IMR-90 (cell line): ENCODE data around the gene CTBP2. TPM values are rescaled to one million over a fixed set of nuclear protein-coding genes. Genes with fewer than 3 reads are reported as not detected.

ENCODE experiments used
- ATAC-seq: fragments of 200-7000 bp; cut with Tn5 transposase; 2 replicates; pipeline ENCODE4 v1.9.1; 2020; ENCODE audit warnings: low read depth, mild to moderate bottlenecking, moderate library complexity
- BruUV-seq: library from RNA; stranded (reverse); fragments of 400-500 nt; replicated peaks from 2 replicates; lab custom pipeline; 2021; lab: Mats Ljungman, UMichigan
- CTCF ChIA-PET: fragments of 300-600 bp; formaldehyde crosslinking; extraction: SDS; loops from one replicate; lab custom pipeline; 2021; ENCODE audit warnings: antibody characterized with exemption; lab: Yijun Ruan, JAX
- POLR2A ChIA-PET: fragments of 300-600 bp; sonication (Branson Sonifier 250); formaldehyde crosslinking; loops from one replicate; lab custom pipeline; 2022; ENCODE audit warnings: antibody characterized with exemption; ENCODE audit not compliant: unreplicated experiment; lab: Charles Lee
- DNase-seq: peaks from one replicate; pipeline ENCODE4 v3.0.0; 2013
- H2AFZ ChIP-seq: replicated peaks from 2 replicates; pipeline ENCODE3; 2013; ENCODE audit warnings: low read length, mild to moderate bottlenecking; ENCODE audit not compliant: poor library complexity
- H2AK5ac ChIP-seq: 2 replicates; pipeline ENCODE4 v1.6.1; 2013; ENCODE audit warnings: low read depth, low read length, inconsistent platforms
- H2AK9ac ChIP-seq: replicated peaks from 2 replicates; pipeline ENCODE3; 2013; ENCODE audit warnings: mild to moderate bottlenecking, low read depth, low read length, moderate library complexity; ENCODE audit not compliant: poor library complexity
- H2BK120ac ChIP-seq: 2 replicates; pipeline ENCODE4 v1.6.1; 2013; ENCODE audit warnings: low read depth, low read length, inconsistent platforms
- H2BK15ac ChIP-seq: 3 replicates; pipeline ENCODE4 v1.6.1; 2013; ENCODE audit warnings: low read depth, low read length, inconsistent platforms
- H2BK20ac ChIP-seq: 2 replicates; pipeline ENCODE4 v1.6.1; 2013; ENCODE audit warnings: low read depth, mild to moderate bottlenecking, inconsistent platforms, low read length, moderate library complexity
- H2BK5ac ChIP-seq: 2 replicates; pipeline ENCODE4 v1.6.1; 2013; ENCODE audit warnings: mild to moderate bottlenecking, low read depth, low read length, inconsistent platforms; ENCODE audit not compliant: poor library complexity, severe bottlenecking
- H3K14ac ChIP-seq: replicated peaks from 2 replicates; pipeline ENCODE4 v1.6.1; 2013; ENCODE audit warnings: low read depth, low read length, inconsistent platforms
- H3K18ac ChIP-seq: 2 replicates; pipeline ENCODE4 v1.6.1; 2013; ENCODE audit warnings: low read depth, low read length, control low read depth
- H3K23ac ChIP-seq: 2 replicates; pipeline ENCODE4 v1.6.1; 2013; ENCODE audit warnings: low read depth, low read length, inconsistent platforms
- H3K27ac ChIP-seq: 2 replicates; pipeline ENCODE4 v1.5.1; 2013; ENCODE audit warnings: mild to moderate bottlenecking, control low read depth, low read length; ENCODE audit not compliant: insufficient read depth
- H3K27me3 ChIP-seq: 2 replicates; pipeline ENCODE4 v1.6.1; 2013; ENCODE audit warnings: low read length; ENCODE audit not compliant: control insufficient read depth, insufficient read depth
- H3K36me3 ChIP-seq: 2 replicates; pipeline ENCODE4 v1.6.1; 2013; ENCODE audit warnings: low read length, mixed read lengths; ENCODE audit not compliant: control insufficient read depth, insufficient read depth
- H3K4ac ChIP-seq: 2 replicates; pipeline ENCODE4 v1.6.1; 2013; ENCODE audit warnings: low read depth, low read length, inconsistent platforms
- H3K4me1 ChIP-seq: 2 replicates; pipeline ENCODE4 v1.6.1; 2013; ENCODE audit warnings: low read length, mixed read lengths; ENCODE audit not compliant: control insufficient read depth, insufficient read depth
- H3K4me2 ChIP-seq: 2 replicates; pipeline ENCODE4 v1.6.1; 2013; ENCODE audit warnings: low read depth, mild to moderate bottlenecking, control low read depth, low read length, moderate library complexity
- H3K4me3 ChIP-seq: 2 replicates; pipeline ENCODE4 v1.5.1; 2013; ENCODE audit warnings: low read depth, mild to moderate bottlenecking, control low read depth, low read length, moderate library complexity; ENCODE audit not compliant: insufficient read depth
- H3K56ac ChIP-seq: 2 replicates; pipeline ENCODE4 v1.6.1; 2013; ENCODE audit warnings: low read length, inconsistent platforms; ENCODE audit not compliant: insufficient read depth; ENCODE audit errors: extremely low read depth
- H3K79me1 ChIP-seq, 2 experiments: 2 replicates each; pipeline ENCODE4 v1.6.1; 2013; ENCODE audit warnings: low read length in 2 of 2, inconsistent platforms in 1 of 2, low read depth in 1 of 2
- H3K9ac ChIP-seq: 2 replicates; pipeline ENCODE4 v1.6.1; 2013; ENCODE audit warnings: low read depth, low read length, control low read depth
- H3K9me1 ChIP-seq: 2 replicates; pipeline ENCODE4 v1.6.1; 2013; ENCODE audit warnings: low read length, inconsistent platforms; ENCODE audit not compliant: insufficient read depth
- H3K9me3 ChIP-seq: 2 replicates; pipeline ENCODE4 v1.6.1; 2013; ENCODE audit warnings: low read length; ENCODE audit not compliant: control insufficient read depth, insufficient read depth
- H4K20me1 ChIP-seq: 2 replicates; pipeline ENCODE4 v1.6.1; 2013; ENCODE audit warnings: low read length, inconsistent platforms; ENCODE audit not compliant: insufficient read depth
- H4K5ac ChIP-seq: 2 replicates; pipeline ENCODE4 v1.6.1; 2013; ENCODE audit warnings: mild to moderate bottlenecking, low read depth, low read length, control low read depth
- H4K8ac ChIP-seq, 2 experiments: 2 replicates each; pipeline ENCODE4 v1.6.1; 2013; ENCODE audit warnings: low read depth in 2 of 2, low read length in 2 of 2, control low read depth in 1 of 2, inconsistent platforms in 1 of 2
- H4K91ac ChIP-seq: 2 replicates; pipeline ENCODE4 v1.6.1; 2013; ENCODE audit warnings: low read depth, low read length, inconsistent platforms; ENCODE audit not compliant: insufficient read depth
- BHLHE40 ChIP-seq: fragments of 150-350 bp; IDR thresholded peaks from 2 replicates; pipeline ENCODE4 v1.6.1; 2016; ENCODE audit warnings: mild to moderate bottlenecking, low read depth, low read length
- CEBPB ChIP-seq: IDR thresholded peaks from 2 replicates; pipeline ENCODE4 v1.6.1; 2012; ENCODE audit warnings: low read depth, low read length, improper control_type of control experiment
- CHD1 ChIP-seq: IDR thresholded peaks from 2 replicates; pipeline ENCODE4 v1.6.1; 2012; ENCODE audit warnings: low read depth, low read length, improper control_type of control experiment
- MAFK ChIP-seq: IDR thresholded peaks from 2 replicates; pipeline ENCODE4 v1.6.1; 2012; ENCODE audit warnings: low read depth, low read length, improper control_type of control experiment
- RAD21 ChIP-seq: IDR thresholded peaks from 2 replicates; pipeline ENCODE4 v1.6.1; 2012; ENCODE audit warnings: low read length, improper control_type of control experiment
- USF2 ChIP-seq: fragments of 150-350 bp; IDR thresholded peaks from 2 replicates; pipeline ENCODE4 v1.6.1; 2017; ENCODE audit warnings: mild to moderate bottlenecking, antibody characterized with exemption, low read length, low read depth
- WGBS, 2 experiments: methylation state at CpG; one replicate each; pipeline versions ENCODE4 v1.1.5 to v1.1.7; 2013; ENCODE audit warnings: missing lambda C conversion rate in 2 of 2; ENCODE audit not compliant: insufficient read length in 1 of 2; ENCODE audit errors: extremely low coverage in 2 of 2; 5-methylcytosine and 5-hydroxymethylcytosine counted together
- dilution Hi-C: fragments of 300-500 bp; cut with HindIII; formaldehyde crosslinking; loops from one replicate; pipeline ENCODE4 v1.14.3; 2018; ENCODE audit warnings: low sequenced_read_pairs; ENCODE audit not compliant: unreplicated experiment
- in situ Hi-C: fragments of 300-500 bp; cut with MboI; formaldehyde crosslinking; loops from 3 replicates; pipeline ENCODE4 v1.14.3; 2019; ENCODE audit warnings: low sequenced_read_pairs, inconsistent platforms, mixed read lengths
- intact Hi-C: fragments of 100-400 bp; cut with micrococcal nuclease; formaldehyde crosslinking; loops from 2 replicates; pipeline ENCODE4 v1.10.0; 2022
- polyA plus RNA-seq, 3 experiments: library from polyadenylated mRNA; depleted of rRNA; stranded (reverse); fragments of >200 nt; gene quantifications; 2 replicates each; pipeline ENCODE4 v1.2.3, GENCODE V29; 2012; ENCODE audit warnings: low replicate concordance in 1 of 3
- total RNA-seq: library from RNA; depleted of rRNA; stranded (reverse); fragments of >200 nt; gene quantifications from 2 replicates; pipeline ENCODE4 v1.2.3, GENCODE V29; 2012

The CTBP2 gene
- total and polyA plus RNA-seq, 2 of the 4 experiments (the other 2 are of a cell fraction), result 81.0 to 86.6 TPM

- Histone ChIP-seq H3K18ac (peak overlapping the region; percentile 26; the same call in 1 of the 2 replicates), H2AK5ac (peak overlapping the region; percentile 29; the same call in 1 of the 2 replicates), H4K20me1 (peaks cover 94% of the 10 kb centered on the region), H2BK5ac (peak overlapping the region; percentile 44), H3K4me1 (peaks cover 33% of the 10 kb centered on the region), H3K9me1 (peaks cover 70% of the 10 kb centered on the region), H2AFZ (peak overlapping the region; percentile 6), H4K8ac (peak overlapping the region; percentile 28 to 62; a peak in 1 of 4 replicates), H3K27ac (peak overlapping the region; percentile 64), H3K27me3 (no peaks in the 10 kb centered on the region), H3K79me1 (peaks cover 53 to 92% of the 10 kb centered on the region in 2 experiments), H3K36me3 (peaks cover 18% of the 10 kb centered on the region), H3K9me3 (no peaks in the 10 kb centered on the region), H2AK9ac (peak overlapping the region; percentile 29), H3K23ac (no peak overlapping the region), H2BK120ac (0 out of 2 replicates have a peak overlapping the region, but pooled peaks have one; percentile 2), H2BK15ac (no peak overlapping the region), H3K4ac (peak overlapping the region; percentile 64), H3K4me2 (peak overlapping the region; percentile 82), H3K9ac (0 out of 2 replicates have a peak overlapping the region, but pooled peaks have one; percentile 11), H4K5ac (no peak overlapping the region; the same call in 1 of the 2 replicates), H3K14ac (peak overlapping the region; percentile 12; the same call in 1 of the 2 replicates), H2BK20ac (no peak overlapping the region), H3K4me3 (no peak overlapping the region), H3K56ac (no peak overlapping the region), H4K91ac (peak overlapping the region; percentile 13; the same call in 1 of the 2 replicates)
- intact Hi-C loops (no loop called here), dilution Hi-C loops (no loop called here), in situ Hi-C loops (no loop called here)
- no TSS peak for BruUV-seq
- DNase-seq (peak; percentile 69), ATAC-seq (peak; percentile 79)
- TF ChIP-seq CEBPB (no peak), CHD1 (no peak), USF2 (no peak), RAD21 (no peak), BHLHE40 (0 out of 2 replicates have a peak, but pooled peaks have one; percentile 15), MAFK (no peak)
- ChIA-PET CTCF (interaction anchor here (0.9 to 1.3 kb wide), 2 partner anchors 21 to 75 kb away, joined by 3 read pairs; no protein-coding TSS in a partner anchor), POLR2A (no interaction called here)
- 51% methylated on average over 5 of the region's 13 CpGs; no CpG with 5 or more reads in 1 of the 2 experiments for WGBS, 2 experiments
These were observed 36.8 kb downstream of the CTBP2 start for GRCh38 chr10:125123476-125124114.
